ENCODE data around the gene PDZK1.

GRCh38 chr1:145710291-145711027 lies 3.3 kb upstream of the PDZK1 start:
- no peak for TF ChIP-seq EZH2 (IDR thresholded peaks at IDR 0.05; ENCODE audit: borderline replicate concordance, low read length)
- TF ChIP-seq CTCF (IDR thresholded peaks at IDR 0.05; ENCODE audit: low read length), result no peak

Data from OCI-LY1 (cell line).